Measurements from ENCODE around the gene TXNDC9.
A peak's percentile ranks its signal among the peaks of the same experiment; 100 is the strongest.

The TXNDC9 gene

GRCh38 chr2:99335911-99336803 lies at the start of gene TXNDC9:
TSS of gene TXNDC9 (minus strand) at chr2:99336333. CDS start at chr2:99333210, 3,123 bp downstream.
- H4K20me1 ChIP-seq (ENCODE audit: low read depth, low read length), result peaks cover 32% of the 10 kb centered on the region
- H3K27ac ChIP-seq (ENCODE audit: low read depth, low read length), result peak within 1 kb of the TSS; percentile 96

GRCh38 chr2:99382143-99382542 lies 46.0 kb upstream of the TXNDC9 start:
- Histone ChIP-seq H3K36me3 (ENCODE audit: low read length) (peaks cover 64% of the 10 kb centered on the region), H3K4me3 (ENCODE audit: insufficient read depth, low read length, poor library complexity, severe bottlenecking) (no peak overlapping the region)
- TF ChIP-seq CTCF (IDR thresholded peaks at IDR 0.05; ENCODE audit: insufficient read depth, low read length, poor library complexity, severe bottlenecking), result no peak
- TF ChIP-seq EZH2phosphoT487 (conservative IDR thresholded peaks at IDR 0.05; ENCODE audit: low read length), result no peak

More at GRCh38 chr2:99335911-99336803, at the start of gene TXNDC9:
- H3K4me2 ChIP-seq (ENCODE audit: low read depth, low read length, poor library complexity, severe bottlenecking), result peak within 1 kb of the TSS; percentile 97
- peak within 1 kb of the TSS; percentile 92 for H3K9ac ChIP-seq (ENCODE audit: low read length)
- H3K27me3 ChIP-seq (ENCODE audit: low read length), result no peaks in the 10 kb centered on the region
- H3K36me3 ChIP-seq (ENCODE audit: low read length), result peaks cover 11% of the 10 kb centered on the region; the same call in 1 of the 2 replicates
- peaks cover 13% of the 10 kb centered on the region for H3F3A ChIP-seq (ENCODE audit: insufficient read depth)
- no peaks in the 10 kb centered on the region for H3K9me3 ChIP-seq (ENCODE audit: insufficient read depth, low read length)
- peaks cover 86% of the 10 kb centered on the region for H3K79me2 ChIP-seq (ENCODE audit: insufficient read depth, low read length)
- peak within 1 kb of the TSS; percentile 92 for H2AFZ ChIP-seq (ENCODE audit: low read depth, low read length, severe bottlenecking)
- peak within 1 kb of the TSS; percentile 93 for H3K4me3 ChIP-seq (ENCODE audit: insufficient read depth, low read length, poor library complexity, severe bottlenecking)
- no peak for TF ChIP-seq CTCF (IDR thresholded peaks at IDR 0.05; ENCODE audit: insufficient read depth, low read length, poor library complexity, severe bottlenecking)
- TF ChIP-seq EZH2phosphoT487 (conservative IDR thresholded peaks at IDR 0.05; ENCODE audit: low read length), result no peak
- H3K9me2 ChIP-seq (replicated peaks; ENCODE audit: insufficient read depth, low read length), result no peaks in the 10 kb centered on the region

DNA sequence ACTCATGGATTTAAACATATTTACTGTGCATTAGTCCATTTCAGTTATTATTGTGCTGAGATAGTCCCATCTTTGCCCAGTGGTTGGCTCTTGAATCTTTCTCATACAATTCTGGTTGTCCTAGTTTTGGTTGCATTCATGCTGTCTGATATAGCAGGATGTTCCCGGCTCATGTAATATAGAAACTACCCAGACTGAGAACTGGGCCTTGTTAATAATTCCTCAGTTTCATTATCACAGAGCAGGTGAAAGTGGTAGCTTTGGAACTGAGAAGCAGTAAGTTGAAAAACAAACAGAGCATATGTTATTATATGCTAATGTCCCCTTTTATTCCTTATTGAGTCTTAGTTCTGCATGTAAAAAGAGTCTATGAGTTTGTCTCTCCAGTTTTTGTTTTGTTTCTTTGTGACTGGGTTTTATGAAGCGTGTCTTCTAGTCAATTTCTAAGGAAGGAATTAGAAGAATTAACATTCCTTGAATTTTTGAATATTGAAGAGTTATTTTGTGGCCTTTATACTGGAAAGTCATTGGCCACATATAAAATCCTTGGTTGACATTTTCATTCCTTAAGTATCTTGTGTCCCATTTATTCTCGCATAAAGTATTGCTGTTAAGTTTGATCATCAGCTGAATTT lies 44.4 kb upstream of the TXNDC9 start:
- H3K9me3 ChIP-seq (ENCODE audit: insufficient read depth, low read length), result no peaks in the 10 kb centered on the region
- H3K4me3 ChIP-seq (ENCODE audit: insufficient read depth, low read length, poor library complexity, severe bottlenecking), result no peak overlapping the region
- H2AFZ ChIP-seq (ENCODE audit: low read depth, low read length, severe bottlenecking), result no peak overlapping the region
- no peak overlapping the region for H3K4me2 ChIP-seq (ENCODE audit: low read depth, low read length, poor library complexity, severe bottlenecking)
- H3K27me3 ChIP-seq (ENCODE audit: low read length), result no peaks in the 10 kb centered on the region
- peaks cover 68% of the 10 kb centered on the region for H3K36me3 ChIP-seq (ENCODE audit: low read length)
- no peaks in the 10 kb centered on the region for H3K9me2 ChIP-seq (replicated peaks; ENCODE audit: insufficient read depth, low read length)
- no peaks in the 10 kb centered on the region for H3F3A ChIP-seq (ENCODE audit: insufficient read depth)
- H4K20me1 ChIP-seq (ENCODE audit: low read depth, low read length), result no peaks in the 10 kb centered on the region
- H3K79me2 ChIP-seq (ENCODE audit: insufficient read depth, low read length), result no peaks in the 10 kb centered on the region
- H3K27ac ChIP-seq (ENCODE audit: low read depth, low read length), result no peak overlapping the region
- no peak overlapping the region for H3K9ac ChIP-seq (ENCODE audit: low read length)
- TF ChIP-seq CTCF (IDR thresholded peaks at IDR 0.05; ENCODE audit: insufficient read depth, low read length, poor library complexity, severe bottlenecking), result no peak
- no peak for TF ChIP-seq EZH2phosphoT487 (conservative IDR thresholded peaks at IDR 0.05; ENCODE audit: low read length)

More at GRCh38 chr2:99382143-99382542, 46.0 kb upstream of the TXNDC9 start:
- no peaks in the 10 kb centered on the region for H3K27me3 ChIP-seq (ENCODE audit: low read length)
- H3K9ac ChIP-seq (ENCODE audit: low read length), result no peak overlapping the region
- no peaks in the 10 kb centered on the region for H3K79me2 ChIP-seq (ENCODE audit: insufficient read depth, low read length)
- no peaks in the 10 kb centered on the region for H4K20me1 ChIP-seq (ENCODE audit: low read depth, low read length)
- no peak overlapping the region for H3K27ac ChIP-seq (ENCODE audit: low read depth, low read length)
- no peaks in the 10 kb centered on the region for H3F3A ChIP-seq (ENCODE audit: insufficient read depth)
- H3K4me2 ChIP-seq (ENCODE audit: low read depth, low read length, poor library complexity, severe bottlenecking), result no peak overlapping the region
- no peaks in the 10 kb centered on the region for H3K9me2 ChIP-seq (replicated peaks; ENCODE audit: insufficient read depth, low read length)
- no peaks in the 10 kb centered on the region for H3K9me3 ChIP-seq (ENCODE audit: insufficient read depth, low read length)
- no peak overlapping the region for H2AFZ ChIP-seq (ENCODE audit: low read depth, low read length, severe bottlenecking)

Measured in SU-DHL-6 (cell line).